NCI-H82 treated with DMSO at 0.1 percent for 48 hours (cell line): ENCODE data around the gene STX16.

Source experiments
- DNase-seq: peaks from one replicate; lab custom pipeline; 2025; ENCODE audit not compliant: unreplicated experiment; lab: John Stamatoyannopoulos, UW

The STX16 gene

DNA sequence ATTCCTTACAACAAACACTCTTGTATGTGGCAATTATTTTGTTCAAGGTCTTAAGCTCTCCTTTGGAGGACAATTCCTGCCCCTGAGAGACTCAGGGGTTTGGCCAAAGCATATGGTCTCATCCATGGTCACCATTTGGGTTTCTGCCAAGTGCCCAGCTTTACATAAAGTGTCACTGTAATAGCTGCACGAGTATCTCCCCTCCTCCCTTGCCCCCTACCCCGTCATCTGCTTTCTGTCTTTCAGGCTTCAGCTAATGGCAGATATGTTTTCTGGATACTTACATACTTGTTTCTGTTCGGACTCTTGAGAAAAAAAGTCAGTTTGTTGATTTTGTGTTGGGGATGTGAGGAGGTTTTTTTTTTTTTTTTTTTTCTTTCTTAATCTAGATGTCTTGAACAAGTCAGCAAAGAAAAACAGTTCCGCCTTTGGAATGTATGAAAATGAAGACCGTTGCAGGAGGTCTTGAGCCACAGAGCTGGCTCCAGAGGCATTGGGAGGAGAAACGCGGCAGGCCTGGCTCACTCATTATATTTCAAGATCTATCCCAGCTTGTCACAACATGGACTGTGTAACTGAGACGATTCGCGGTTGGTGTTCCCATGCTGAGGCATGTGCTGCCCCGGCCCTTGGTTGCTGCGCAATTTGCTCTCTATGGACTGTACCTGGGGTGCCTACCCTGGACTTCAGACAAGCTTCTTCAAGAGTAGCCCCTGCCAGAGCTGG, 32.6 kb upstream of the STX16 start:
- no peak for DNase-seq

DNA sequence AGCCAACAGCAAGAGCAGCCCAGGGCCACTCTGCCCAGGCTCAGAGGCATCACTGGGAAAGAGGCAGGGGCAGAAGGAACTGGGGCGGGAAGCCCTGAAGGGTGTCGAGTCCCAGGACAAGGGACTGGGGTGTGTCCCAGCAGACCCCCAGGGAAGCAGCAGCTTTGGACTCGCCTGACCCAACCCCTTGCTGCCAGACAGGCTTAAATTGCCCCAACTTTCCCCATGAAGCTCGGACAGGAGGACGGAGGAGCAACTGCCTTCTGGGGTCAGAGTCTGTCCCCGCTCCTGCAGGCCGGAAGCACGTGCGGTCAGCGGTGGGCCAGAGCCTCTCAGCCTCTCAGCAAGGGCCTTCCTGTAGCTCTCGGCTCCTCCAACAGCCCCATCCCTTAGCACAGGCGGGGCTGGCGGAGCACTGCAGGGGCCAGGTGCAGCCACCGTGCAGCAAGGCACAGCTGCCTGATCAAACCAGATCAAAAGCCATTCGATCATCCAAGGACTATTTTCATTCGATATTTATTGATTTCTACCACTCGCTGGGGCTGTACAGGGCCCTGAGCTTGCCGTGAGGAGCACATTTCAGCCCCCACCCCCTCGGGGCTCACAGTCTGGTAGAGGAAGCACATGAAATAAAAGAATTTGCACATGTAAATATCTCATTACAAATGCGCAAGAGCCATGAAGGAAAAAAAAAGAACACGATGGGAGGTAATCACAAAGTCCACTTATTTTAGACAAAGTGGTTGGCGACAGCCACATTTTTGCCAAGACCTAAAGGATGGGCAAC, 31.8 kb upstream of the STX16 start:
- no peak for DNase-seq

- no peak for DNase-seq
These were observed 31.1 kb upstream of the STX16 start for GRCh38 chr20:58619864-58620431.

- DNase-seq: no peak
These were observed 29.1 kb upstream of the STX16 start for GRCh38 chr20:58621906-58622548.

GRCh38 chr20:58622671-58623578, 28.2 kb upstream of the STX16 start:
- DNase-seq: no peak

DNA sequence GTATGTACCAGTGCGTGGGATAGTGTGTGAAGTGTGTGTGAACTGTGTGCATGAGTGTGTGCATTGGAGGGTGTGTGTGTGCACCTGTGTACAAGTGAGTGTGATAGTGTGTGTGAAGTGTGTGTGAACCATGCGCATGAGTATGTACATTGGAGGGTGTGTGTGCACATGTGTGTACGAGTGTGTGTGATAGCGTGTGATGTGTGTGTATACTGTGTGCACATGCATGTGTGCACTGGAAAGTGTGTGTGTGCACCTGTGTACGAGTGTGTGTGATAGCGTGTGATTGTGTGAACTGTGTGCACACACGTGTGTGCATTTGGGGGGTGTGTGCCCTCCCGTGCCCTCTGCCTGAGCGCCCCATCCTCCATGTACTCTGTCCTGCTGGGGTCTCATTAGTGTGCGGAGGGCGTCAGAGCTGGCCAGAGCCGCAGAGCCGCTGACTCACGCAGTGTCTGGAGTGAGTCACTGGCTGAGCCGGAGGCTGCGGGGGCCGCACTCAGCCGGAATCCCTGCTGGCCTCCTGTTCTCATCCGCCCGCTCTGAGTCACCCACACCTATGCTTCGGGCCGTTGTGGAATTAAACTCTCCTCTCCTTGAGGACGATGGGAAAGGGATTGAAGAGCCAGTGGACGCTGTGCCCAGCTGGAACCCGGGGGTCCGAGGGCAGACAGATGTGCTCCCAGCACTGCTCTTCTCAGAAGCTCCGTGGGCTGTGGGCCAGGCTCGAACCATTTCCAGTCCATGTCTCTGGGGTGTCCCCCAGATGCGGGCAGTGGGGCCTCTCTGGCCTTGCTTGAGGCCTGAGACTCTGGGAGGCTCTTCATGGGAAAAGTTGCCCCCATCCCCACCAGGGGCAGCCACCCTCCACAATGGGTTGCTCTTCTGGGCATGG, 27.3 kb upstream of the STX16 start:
- no peak for DNase-seq

DNA sequence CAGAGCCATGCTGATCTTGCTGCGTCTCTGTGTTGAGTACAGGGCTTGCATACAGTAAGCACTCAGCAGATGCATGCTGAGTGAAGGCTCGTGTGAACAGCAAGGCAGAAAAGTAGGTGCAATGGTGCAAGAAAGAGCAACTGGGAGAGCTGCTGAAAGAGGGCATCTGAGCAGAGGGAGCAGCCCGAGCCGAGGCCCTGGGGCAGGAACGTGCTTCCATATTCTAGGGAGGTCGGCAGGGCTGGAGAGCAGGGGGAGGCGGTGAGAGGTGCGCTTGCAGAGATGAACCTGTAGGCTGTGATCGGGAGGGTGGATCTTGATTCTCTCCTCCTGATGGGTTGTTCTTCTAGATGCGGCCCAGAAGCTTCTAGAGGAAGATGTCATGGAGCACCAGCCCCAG, 26.4 kb upstream of the STX16 start:
- DNase-seq: no peak

- DNase-seq: no peak
These were observed 25.5 kb upstream of the STX16 start for GRCh38 chr20:58625585-58625984.

GRCh38 chr20:58626051-58626450, 25.0 kb upstream of the STX16 start:
- no peak for DNase-seq

DNA sequence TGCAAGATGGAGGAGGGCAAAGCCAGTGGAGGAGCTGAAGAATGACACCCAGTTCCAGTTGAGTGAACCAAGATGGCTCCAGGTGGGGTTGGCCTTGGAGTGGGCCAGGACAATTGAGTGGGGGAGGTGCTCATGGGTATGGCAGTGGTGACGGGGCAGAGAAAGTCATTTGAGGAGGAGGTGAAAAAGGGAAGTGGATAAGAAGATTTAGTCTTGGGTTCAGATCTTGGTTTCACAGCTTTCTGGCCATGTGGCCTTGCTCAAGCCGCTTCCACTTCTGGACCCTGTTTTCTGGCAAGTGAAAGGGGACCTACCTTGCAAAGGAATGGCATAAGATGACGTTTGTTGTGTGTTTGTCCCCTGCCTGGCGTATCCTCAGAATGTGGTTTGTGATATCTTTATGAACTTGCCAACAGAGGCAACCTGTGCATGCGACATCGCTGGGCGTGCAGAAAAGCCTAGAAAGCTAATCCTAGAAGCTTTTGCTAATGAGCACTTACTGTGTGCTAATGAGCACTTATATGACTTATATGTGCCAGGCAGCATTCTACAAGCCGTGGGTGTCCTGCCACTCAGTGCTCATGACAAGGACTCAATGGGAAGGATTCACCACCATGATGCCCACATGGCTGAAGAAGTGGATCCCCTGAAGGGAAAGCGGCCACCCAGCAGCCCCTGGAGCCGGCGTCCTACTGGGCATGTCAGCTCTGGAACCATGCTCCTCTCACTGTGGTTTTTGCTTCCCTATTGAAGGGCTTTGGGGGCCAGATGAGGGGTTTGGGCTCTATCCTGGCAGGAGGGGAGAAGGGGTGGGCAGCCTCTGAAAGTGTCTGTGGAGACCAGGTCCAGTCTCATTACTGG, 23.6 kb upstream of the STX16 start:
- no peak for DNase-seq

GRCh38 chr20:58628491-58629214, 22.4 kb upstream of the STX16 start:
- DNase-seq: no peak

GRCh38 chr20:58629215-58629580, 21.9 kb upstream of the STX16 start:
- DNase-seq: no peak

DNA sequence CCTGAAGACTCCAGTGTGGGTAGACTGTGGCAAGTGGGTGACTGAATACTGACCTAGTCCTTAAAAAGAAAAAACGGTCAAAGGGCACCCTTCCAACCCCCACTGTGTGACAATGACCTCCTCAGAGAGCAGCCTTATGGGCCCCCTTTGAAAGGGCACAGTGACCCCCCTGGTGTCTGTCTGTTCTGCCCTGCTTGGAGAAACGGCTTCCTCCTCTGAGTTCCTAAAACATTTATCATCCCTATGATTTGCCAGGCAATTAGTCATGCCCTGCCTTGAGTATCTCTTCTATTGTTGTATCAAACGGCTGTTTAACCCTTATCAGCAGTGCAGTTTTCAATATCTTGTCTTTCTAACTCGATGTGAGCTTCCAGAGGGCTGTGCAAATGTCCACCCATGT, 21.0 kb upstream of the STX16 start:
- no peak for DNase-seq

DNA sequence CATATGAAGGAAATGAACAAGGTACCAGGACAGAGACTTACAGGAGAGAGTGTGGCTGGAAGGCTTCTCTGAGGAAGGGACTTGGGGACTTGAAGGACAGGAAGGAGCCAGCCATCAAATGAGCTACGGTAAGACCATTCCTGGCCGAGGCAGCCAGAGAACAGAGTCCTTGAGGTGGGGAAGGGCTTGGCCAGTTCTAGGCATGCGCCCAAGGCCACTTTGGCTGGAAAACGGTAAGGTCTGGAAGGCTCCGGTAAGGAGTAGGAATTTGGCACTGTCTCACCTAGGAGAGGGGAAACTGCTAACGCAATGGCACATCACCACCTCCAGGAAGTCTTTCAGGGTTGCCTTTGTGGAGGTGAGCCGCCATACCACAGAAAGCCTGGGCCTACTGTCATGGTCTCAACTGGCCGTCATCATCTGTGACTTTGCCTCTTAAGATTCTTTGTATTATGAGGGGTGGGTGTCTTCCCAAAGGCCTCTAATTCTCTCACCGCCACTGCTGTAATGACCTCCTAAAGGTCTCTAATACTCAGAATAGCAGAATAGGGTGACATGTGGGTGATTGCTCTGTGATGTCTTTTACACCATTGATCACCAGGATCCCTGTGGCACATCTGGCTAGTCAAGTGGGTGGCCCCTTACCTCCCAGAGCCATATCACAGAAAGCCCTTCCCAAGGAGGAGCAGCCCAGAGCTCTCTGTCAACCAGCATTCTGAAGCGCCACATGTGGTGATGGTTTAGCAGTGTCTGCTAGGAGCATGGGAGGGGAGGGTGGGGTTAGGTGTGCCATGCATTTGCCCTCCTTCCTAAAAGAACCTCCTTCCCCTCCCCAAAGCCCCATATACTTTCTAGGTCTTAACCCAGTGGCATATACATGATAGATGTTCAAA, 17.7 kb upstream of the STX16 start:
- no peak for DNase-seq

GRCh38 chr20:58634059-58634458, 17.0 kb upstream of the STX16 start:
- no peak for DNase-seq

DNA sequence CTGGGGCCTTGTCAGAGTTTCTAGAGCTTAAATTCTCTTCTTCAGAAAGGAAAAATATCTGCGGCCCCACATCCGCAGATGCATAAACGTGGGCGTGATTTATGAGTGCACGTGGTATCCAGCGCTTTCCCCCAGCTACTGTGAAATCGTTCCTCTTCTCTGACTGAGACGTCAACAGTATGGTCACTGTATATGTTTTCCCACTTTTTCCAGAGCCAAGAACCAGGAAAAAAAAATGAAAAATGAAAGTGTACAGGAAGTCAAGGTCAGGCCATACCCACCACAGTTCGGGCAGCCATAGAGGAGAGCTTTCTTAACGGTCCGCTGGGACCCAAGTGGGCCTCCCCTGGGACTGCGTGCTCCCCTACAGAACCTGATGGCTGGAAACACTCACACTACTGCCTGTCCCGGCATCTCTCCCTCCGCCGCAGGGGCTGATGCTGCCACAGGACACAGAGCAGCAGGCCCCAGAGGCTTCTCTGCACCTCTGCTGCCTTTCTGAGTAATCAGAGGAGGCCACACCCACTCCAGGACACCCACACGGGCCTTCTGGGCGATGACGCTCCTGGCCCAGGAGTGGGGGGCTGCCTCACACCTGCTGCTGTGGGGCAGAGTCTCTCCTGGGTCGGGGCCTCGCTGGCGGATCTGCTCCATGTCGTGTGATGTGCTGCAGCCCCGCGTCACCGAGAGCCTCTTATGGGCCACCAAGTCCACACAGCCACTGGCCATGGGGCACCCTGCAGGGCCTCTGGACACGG, 16.4 kb upstream of the STX16 start:
- DNase-seq: no peak

DNA sequence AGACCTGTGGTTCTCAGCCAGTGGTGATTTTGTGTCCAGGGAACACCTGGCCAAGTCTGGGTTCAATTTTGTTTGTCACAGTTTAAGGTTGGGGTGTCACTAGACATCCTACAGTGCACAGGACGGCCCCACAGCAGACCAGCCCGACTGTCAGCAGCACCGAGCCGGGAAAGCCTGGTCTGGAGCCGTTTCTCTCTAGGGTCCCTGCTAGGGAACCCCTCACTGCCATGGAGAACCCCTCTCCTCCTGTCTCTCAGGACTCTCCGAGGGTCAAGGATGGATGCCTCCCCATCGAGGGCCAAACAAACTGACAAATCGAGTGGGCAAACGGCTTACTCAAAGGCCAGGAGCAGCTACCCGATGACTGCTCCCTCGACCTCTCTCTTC, 15.8 kb upstream of the STX16 start:
- DNase-seq: no peak
